ENCODE measurements around the gene OR51S1. TPM values are rescaled to one million over a fixed set of nuclear protein-coding genes. Genes with fewer than 3 reads are reported as not detected.

Gene OR51S1
- total RNA-seq, 4 donors from 2014 or later: not detected

DNA sequence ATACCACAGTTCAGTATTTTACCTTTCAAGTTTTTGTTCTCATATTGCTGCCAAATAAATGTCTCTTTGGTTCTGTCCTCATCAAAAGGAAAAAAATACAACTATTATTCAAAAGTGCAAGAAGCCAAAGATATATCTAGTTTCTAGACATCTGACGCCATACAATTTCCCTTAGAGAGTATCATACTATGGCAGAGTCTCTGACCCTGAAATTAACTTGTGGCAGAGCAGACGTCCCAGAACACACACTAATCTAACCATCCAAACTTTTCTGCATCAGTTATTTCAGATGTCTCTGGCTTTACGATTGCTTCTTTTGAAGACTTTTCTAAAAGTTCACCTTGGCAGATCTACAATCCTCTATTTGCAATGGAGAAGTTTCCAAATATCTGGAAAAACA, 35.4 kb upstream of the OR51S1 start:
- intact Hi-C loops (cut with DNase I): no loop called here
- no peak for DNase-seq
- H3K36me3 ChIP-seq: no peaks in the 10 kb centered on the region
- H3K4me1 ChIP-seq: no peaks in the 10 kb centered on the region
- no peaks in the 10 kb centered on the region for H3K9me3 ChIP-seq
- WGBS, 2 donors: 60% methylated on average over 3 of the region's 3 CpGs
- H3K27me3 ChIP-seq: no peaks in the 10 kb centered on the region
- no peak overlapping the region for H3K27ac ChIP-seq
- H3K4me3 ChIP-seq: no peak overlapping the region
- no peak for TF ChIP-seq POLR2A (IDR thresholded peaks at IDR 0.05)
- TF ChIP-seq, protein P1, sequence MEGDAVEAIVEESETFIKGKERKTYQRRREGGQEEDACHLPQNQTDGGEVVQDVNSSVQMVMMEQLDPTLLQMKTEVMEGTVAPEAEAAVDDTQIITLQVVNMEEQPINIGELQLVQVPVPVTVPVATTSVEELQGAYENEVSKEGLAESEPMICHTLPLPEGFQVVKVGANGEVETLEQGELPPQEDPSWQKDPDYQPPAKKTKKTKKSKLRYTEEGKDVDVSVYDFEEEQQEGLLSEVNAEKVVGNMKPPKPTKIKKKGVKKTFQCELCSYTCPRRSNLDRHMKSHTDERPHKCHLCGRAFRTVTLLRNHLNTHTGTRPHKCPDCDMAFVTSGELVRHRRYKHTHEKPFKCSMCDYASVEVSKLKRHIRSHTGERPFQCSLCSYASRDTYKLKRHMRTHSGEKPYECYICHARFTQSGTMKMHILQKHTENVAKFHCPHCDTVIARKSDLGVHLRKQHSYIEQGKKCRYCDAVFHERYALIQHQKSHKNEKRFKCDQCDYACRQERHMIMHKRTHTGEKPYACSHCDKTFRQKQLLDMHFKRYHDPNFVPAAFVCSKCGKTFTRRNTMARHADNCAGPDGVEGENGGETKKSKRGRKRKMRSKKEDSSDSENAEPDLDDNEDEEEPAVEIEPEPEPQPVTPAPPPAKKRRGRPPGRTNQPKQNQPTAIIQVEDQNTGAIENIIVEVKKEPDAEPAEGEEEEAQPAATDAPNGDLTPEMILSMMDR (IDR thresholded peaks at IDR 0.05): no peak

DNA sequence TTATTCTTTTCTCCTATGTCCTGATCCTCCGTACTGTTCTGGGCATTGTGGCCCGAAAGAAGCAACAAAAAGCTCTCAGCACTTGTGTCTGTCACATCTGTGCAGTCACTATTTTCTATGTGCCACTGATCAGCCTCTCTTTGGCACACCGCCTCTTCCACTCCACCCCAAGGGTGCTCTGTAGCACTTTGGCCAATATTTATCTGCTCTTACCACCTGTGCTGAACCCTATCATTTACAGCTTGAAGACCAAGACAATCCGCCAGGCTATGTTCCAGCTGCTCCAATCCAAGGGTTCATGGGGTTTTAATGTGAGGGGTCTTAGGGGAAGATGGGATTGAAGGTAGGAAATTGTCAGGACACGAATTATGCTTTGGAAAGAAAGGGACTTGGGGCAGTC, 33.5 kb upstream of the OR51S1 start:
- WGBS, 2 donors: 73 to 76% methylated on average over 4 to 5 of the region's 5 CpGs
- H3K36me3 ChIP-seq: no peaks in the 10 kb centered on the region
- H3K4me3 ChIP-seq: no peak overlapping the region
- H3K9me3 ChIP-seq: no peaks in the 10 kb centered on the region
- no peak overlapping the region for H3K27ac ChIP-seq
- intact Hi-C loops (cut with DNase I): no loop called here
- no peak for DNase-seq
- TF ChIP-seq, protein P1 (IDR thresholded peaks at IDR 0.05): no peak
- no peak for TF ChIP-seq POLR2A (IDR thresholded peaks at IDR 0.05)
- H3K27me3 ChIP-seq: no peaks in the 10 kb centered on the region
- no peaks in the 10 kb centered on the region for H3K4me1 ChIP-seq

DNA sequence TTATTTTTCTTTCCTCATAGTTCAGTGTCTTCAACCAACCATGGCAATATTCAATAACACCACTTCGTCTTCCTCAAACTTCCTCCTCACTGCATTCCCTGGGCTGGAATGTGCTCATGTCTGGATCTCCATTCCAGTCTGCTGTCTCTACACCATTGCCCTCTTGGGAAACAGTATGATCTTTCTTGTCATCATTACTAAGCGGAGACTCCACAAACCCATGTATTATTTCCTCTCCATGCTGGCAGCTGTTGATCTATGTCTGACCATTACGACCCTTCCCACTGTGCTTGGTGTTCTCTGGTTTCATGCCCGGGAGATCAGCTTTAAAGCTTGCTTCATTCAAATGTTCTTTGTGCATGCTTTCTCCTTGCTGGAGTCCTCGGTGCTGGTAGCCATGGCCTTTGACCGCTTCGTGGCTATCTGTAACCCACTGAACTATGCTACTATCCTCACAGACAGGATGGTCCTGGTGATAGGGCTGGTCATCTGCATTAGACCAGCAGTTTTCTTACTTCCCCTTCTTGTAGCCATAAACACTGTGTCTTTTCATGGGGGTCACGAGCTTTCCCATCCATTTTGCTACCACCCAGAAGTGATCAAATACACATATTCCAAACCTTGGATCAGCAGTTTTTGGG, 33.0 kb upstream of the OR51S1 start, which contains the start of gene OR51T1:
TSS of gene OR51T1 (plus strand) at position 41 of the 641 bp plus-strand sequence. CDS start at position 41, 0 bp downstream.
- WGBS, 2 donors: 65 to 67% methylated on average over 8 of the region's 8 CpGs
- no peaks in the 10 kb centered on the region for H3K4me1 ChIP-seq
- TF ChIP-seq, protein P1 (IDR thresholded peaks at IDR 0.05): no peak
- no peak for TF ChIP-seq POLR2A (IDR thresholded peaks at IDR 0.05)
- DNase-seq: no peak
- H3K36me3 ChIP-seq: no peaks in the 10 kb centered on the region
- H3K27me3 ChIP-seq: no peaks in the 10 kb centered on the region
- H3K4me3 ChIP-seq: no peak within 1 kb of the TSS
- intact Hi-C loops (cut with DNase I): no loop called here
- H3K9me3 ChIP-seq: no peaks in the 10 kb centered on the region
- no peak within 1 kb of the TSS for H3K27ac ChIP-seq

DNA sequence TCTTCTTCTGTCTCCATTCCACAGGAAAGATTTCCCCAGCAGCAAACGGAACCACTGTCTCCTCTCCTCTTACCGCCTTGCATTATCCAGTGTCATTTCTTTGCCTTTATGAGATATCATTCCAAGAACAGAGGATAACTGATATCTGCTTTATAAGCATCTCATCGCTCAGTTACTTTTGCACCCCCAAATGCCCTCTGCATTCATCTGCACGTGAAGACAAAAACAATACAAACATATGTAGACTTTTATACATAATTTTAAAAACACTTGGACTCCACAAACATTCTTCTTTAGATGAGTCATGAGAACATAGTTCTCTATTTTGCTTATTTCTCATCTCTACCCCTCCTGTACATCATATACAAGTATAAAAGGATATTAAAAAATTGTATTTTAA, 32.2 kb upstream of the OR51S1 start:
- 72 to 77% methylated on average over 4 of the region's 4 CpGs for WGBS, 2 donors
- Histone ChIP-seq H3K9me3 (no peaks in the 10 kb centered on the region), H3K36me3 (no peaks in the 10 kb centered on the region), H3K4me1 (no peaks in the 10 kb centered on the region), H3K27me3 (no peaks in the 10 kb centered on the region), H3K27ac (no peak overlapping the region), H3K4me3 (no peak overlapping the region)
- DNase-seq: no peak
- no peak for TF ChIP-seq POLR2A (IDR thresholded peaks at IDR 0.05)
- TF ChIP-seq, protein P1 (IDR thresholded peaks at IDR 0.05): no peak
- intact Hi-C loops (cut with DNase I): no loop called here

DNA sequence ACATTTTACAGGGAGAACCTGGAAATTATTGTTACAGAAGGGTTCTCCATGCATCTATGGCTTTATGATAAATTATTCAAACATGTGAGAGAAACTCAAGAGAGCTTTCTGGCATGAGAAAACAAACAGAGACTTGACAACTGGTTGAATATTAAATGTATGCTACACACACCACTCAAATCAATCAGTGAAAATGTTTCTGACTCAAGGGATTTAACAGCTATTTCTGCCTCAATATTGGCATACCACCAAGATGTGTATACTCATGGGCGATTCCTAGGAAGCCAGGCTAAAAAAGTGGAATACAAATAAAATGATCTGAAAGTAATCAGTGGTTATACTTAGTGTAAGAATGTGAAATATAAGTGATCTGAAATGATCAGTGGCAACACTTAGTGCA, 16.8 kb upstream of the OR51S1 start:
- intact Hi-C loops (cut with DNase I): no loop called here
- Histone ChIP-seq H3K36me3 (no peaks in the 10 kb centered on the region), H3K27me3 (no peaks in the 10 kb centered on the region), H3K9me3 (no peaks in the 10 kb centered on the region), H3K4me3 (no peak overlapping the region), H3K4me1 (no peaks in the 10 kb centered on the region), H3K27ac (no peak overlapping the region)
- 16 to 19% methylated on average over 1 of the region's 1 CpG for WGBS, 2 donors
- no peak for DNase-seq
- TF ChIP-seq POLR2A (IDR thresholded peaks at IDR 0.05): no peak
- TF ChIP-seq, protein P1 (IDR thresholded peaks at IDR 0.05): no peak
